NCI-H510A (cell line): ENCODE data around the gene SLC12A3.

Experiments
- DNase-seq: peaks from one replicate; lab custom pipeline; 2025; lab: John Stamatoyannopoulos, UW

The SLC12A3 gene

DNA sequence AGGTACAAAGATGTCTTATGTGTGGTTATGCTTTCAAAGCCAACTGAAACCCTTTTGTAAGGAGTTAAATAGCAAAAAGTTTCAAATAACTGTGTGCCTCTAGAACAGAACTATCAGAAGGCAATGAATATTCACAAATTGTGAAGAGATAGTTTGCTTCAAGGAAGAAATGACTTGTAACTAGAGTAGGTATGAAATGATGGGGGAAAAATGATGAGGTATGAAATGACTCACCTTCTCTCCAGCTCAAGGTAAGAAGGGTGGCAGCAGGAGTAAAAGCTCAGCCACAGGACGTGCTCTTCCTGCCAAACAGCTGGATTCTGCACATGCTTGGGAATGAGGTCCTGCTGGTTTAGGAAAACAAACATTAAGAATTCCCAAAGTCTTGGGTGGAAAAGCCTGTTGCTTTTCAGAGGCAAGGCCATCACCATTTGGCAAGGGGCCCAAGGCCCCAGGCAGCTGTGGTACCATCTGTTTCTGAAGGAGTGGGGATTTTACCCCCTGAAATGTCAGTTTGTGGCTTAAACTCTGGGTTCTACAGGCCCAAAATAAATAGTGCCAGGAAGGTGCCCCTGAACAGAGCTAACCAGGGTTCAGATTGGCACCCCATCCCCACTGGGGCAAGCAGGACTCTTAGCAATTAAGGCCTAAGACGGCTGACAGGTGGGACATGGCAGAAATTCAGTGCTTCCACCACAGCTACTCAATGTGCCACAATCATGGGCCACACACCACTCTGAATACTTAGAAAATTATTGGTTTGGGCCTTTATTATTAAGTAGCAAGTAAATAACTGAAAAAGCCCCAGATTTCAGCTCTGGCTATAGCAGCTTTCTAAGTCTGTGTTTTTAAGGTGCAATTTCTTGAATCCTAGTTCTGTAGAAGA, 80.2 kb downstream of the SLC12A3 start:
- no peak for DNase-seq

DNA sequence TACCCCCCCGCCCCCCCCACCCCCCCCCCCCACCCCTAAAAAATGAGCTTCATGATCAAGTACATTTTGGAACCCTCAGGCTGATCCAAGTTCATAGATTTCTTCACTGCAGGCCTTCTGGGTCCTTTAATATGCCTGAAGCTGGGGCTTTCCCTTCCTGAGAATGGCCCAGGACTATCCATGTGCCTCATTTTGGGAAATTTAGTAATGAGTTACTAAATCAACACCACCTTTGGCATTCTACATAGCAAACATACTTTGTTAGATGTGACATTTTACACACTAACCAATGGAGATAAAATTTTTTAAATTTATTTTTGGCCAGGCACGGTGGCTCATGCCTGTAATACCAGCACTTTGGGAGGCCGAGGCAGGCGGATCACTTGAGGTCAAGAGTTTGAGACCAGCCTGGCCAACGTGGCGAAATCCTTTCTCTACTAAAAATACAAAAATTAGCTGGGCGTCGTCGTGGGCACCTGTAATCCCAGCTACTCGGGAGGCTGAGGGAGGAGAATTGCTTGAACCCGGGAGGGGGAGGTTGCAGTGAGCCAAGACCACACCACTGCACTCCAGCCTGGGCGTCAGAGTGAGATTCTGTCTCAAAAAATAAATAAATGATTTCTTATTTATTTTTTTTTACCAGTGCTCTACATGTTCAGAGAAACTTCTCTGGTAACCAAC, 81.0 kb downstream of the SLC12A3 start:
- DNase-seq: no peak

DNA sequence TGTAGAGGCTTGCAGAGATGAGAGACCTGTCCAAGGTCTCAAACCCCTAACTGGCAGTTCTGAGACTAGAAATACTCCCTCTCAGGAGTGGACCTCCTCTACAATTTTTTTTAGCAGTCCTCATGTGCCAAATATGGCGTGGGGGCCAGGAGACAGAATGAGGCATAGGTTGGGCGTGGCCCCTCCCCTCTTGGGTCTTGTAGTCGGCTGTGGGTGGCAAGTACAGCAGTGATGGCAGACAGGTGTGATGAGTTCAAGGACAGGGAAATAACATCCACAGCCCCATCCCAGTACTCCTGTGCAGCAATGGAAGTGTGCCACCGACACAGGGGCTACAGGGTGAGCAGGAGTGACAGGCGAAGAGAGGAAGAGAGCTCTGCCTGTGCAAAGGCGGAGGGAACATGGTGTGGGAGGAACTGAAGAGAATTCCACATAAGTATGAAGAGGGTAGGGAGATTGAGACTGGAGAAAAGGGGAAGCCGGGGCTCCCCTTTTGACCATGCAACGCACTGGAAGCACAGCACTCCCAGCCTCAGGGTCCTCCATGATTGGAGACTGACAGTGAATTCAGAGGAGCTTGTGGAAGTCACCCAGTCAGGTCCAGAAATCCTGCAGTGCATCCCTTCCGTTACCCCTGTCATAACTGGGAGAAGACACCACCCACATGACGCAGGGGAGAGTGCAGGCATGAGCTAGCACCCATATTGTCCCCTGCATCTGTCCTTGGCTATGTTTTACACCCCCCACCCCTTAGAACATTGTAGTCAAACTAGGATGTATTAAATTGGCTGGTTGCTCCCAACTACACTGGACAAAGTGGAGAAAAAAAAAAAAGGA, 82.0 kb downstream of the SLC12A3 start:
- no peak for DNase-seq

DNA sequence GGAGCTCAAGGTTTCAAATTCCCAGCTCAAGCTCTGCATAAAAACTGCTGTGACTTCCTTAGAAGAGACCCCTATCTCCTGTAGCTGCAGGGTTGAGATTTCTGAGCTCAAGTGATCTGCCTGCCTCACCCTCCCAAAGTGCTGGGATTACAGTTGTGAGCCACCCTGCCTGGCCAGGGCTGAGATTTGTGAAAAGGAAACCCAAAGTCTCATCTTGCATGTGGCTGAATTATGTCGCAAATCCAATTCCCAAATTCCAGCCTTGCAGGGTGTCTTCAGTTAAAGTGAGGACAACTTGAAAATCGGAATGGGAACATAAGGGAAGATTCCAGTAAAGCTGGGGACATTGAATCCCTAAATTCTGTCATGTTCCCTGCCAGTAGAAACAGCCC, 82.6 kb downstream of the SLC12A3 start:
- DNase-seq: no peak

DNA sequence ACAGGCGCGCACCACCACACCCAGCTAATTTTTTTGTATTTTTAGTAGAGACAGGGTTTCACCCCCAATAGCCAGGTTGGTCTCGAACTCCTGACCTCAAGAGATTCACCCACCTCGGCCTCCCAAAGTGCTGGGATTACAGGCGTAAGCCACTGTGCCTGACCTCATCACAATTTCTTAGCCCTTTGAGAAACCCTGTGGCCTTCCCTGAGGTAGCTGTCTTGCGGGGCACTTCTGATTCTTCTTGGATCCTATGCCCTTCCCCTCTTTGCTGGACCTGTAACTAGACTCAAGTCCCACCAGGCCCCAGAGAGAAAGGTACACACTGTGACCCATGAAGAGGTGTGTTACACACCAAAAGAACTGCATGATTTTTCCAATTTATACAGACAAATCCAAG, 83.2 kb downstream of the SLC12A3 start:
- DNase-seq: no peak

DNA sequence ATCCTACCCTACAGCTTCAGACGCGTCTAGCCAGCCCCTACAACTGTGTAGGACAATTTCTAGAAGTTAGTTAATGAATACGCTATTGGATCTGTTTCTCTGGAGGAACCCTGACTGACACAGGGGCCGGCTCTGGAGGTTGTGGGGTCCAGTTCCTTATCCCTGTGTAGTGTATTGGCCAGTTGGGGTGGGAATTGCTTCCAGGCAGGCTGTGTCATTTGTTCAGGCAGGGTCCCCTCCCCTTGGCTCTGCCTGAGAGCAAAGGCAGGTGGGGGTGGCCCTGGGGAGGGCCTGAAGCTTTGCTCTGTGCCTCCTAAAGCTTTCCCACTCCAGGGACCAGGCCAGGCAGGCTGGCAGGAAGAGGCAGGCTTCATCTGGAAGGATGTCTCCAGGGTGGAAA, 85.0 kb downstream of the SLC12A3 start:
- DNase-seq: no peak

DNA sequence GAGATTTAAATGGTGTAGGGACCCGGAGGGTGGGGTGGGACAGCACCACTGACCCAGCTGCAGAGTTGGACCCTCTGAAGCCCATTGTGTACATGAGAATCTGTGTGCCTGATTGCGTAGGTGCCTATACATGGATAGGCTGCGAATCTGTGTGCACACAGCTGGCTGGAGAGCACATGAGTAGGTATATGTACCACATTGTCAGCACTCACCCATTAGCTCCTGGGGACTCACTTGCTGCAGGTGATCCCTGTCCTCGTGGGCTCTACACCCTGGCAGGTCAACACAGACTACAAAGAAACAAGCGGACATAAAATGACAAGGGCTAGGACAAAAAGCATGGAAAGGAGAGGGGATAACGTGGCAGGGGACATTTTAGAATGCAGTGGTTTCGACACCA, 85.4 kb downstream of the SLC12A3 start:
- DNase-seq: no peak

DNA sequence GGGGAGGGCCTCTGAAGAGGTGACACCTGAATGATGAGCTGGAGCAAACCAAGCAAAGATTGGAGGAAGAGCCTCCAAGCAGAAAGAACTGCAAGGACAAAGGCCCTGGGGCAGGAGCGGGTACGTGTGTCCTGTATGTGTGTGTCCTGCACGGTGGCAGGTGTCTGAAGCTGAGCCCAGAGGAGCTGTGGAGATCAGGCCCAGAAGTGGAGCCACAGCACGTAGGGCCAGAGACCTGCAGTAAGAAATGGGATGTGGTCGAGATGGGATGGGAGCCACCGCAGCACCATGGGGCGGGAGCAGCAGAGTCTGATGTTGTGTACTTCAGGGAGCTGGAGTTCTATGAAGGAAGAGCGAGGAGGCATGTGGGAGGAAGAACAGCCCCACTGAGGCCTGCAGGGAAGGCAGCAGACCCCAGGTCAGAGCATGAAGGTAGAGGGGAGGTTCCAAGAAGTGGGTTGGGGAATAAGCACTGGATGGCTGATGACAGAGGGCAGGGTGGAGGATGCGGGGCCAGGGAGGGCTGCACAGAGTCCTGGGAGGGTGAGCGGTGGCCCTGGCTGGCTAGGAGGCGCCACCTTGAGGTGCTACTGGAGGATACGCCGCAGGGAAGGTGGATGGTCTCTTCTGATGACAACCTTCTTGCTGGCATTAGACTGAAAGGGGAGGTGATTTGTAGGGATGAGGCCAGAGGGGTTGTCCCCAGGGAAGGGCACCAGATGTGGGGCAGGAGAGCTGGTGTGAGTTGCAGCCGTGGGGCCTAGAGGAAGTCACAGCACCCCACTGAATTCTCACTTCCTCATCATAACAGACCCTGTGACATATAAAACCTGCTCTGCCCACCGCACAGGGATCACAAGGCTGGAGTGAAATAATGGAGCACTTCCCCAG, 86.1 kb downstream of the SLC12A3 start:
- DNase-seq: peak; percentile 18

DNA sequence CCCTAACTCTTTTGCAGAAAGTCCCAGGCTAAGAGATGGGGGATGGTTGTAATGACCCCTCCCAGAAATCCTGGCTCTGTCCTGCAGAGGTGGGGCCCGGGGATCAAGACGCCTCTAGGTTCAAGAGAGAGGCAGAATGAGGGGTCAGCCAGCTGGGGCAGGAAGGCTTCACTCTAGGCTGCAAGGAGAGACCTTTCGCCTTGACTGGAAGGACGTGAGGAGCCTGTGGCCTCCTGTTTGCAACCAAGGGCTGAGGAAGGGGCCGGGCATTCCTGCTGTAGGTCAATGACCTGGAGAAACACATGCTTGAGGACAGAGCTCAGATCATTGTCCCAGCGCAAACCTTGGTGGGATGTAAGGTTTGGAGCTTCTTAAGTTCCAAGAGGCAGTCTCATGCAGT, 88.0 kb downstream of the SLC12A3 start:
- no peak for DNase-seq

DNA sequence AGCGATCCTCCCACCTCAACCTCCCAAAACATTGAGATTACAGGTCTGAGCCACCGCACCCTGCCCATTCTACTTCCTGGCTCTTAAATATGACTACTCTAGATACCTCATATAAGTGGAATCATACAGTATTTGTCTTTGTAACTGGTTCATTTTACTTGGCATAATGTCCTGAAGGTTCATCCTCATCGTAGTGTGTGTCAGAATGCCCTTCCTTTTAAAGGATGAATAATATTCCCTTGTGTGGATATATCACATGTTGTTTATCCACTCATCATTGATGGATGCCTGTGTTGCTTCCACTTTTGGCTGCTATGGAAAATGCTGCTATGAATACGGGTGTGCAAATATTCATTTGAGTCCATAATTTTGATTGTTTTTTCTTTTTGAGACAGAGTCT, 91.1 kb downstream of the SLC12A3 start:
- DNase-seq: no peak

DNA sequence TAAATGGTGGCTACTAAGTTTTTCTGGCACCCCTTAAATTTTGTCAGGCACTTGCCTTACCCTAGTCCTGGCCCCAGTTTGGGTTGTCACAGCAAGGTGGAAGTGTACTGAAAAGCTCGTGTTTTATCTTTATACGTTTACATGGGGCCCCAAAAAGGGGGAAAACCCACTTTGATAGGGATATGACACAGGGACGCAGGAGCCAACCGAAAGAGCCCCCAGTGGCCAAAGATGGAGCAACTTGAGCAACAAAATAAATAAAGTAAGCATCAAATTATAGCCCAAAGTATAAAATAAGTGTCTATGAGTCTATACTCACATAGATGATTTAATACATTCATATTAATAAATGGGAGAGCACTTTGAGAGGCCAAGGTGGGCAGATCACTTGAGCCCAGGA, 91.7 kb downstream of the SLC12A3 start:
- no peak for DNase-seq

DNA sequence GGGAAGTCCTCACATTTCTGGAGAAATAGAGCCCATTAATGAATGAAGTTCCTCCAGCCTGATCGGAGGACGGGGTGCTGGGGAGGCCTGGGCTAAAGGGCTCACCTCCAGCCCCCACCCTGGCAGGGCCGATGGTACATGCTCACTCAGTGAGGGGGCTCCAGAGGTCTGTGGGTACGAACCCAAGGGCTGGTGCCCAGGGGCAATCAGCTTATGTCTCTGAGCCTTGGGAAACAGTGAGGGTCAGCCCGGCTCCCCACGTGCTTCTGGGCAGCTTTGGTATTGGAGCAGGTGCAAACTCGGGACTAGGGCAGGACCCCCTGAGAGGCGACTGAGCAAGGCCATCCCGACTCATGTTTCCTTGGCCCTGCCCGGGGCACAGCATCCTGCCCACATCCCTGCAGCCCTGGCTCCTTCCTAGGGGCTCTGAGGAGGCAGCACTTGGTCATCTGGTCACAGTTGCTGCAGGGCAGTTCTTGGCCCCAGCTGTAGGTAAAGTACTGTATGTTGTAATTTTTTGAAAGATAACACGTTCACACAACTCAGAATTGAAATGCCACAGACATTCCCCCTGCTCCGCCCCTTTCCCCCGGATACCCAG, 95.8 kb downstream of the SLC12A3 start:
- DNase-seq: no peak

DNA sequence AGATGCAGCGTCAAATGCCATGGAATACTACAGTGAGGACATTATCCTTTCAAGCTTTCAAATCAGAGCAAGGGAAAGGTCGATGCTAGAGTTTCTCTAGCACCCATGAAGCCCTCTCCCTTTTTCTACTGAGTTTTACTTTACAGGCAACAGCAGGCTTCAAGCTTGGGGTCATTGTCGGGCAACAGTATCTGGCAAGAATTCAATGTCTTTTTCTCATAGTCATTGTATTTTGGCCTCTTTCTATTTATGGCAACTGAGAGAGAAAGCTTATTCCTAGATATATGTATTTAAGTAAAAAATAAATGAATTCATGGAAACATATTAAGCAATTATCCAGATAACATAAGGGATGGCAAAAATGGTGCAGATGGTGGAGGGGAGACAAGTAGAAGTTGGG, 96.4 kb downstream of the SLC12A3 start:
- DNase-seq: no peak

DNA sequence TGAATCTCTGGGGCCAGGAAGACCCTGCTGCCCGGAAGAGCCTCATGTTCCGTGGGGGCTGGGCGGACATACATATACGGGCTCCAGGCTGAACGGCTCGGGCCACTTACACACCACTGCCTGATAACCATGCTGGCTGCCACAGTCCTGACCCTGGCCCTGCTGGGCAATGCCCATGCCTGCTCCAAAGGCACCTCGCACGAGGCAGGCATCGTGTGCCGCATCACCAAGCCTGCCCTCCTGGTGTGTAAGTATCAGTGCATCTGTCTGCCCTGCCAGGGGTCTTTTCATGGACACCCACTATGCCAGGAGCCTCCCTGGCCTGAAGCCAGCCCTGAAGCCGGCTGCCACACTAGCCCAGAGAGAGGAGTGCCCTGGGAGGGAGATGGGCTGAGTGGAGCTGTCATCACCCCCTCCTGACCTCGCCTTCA, 96.9 kb downstream of the SLC12A3 start, which contains the start of gene CETP:
Gene CETP, plus strand, starts transcription at position 100 of the 431 bp plus-strand sequence. Its CDS starts 30 bp downstream, at position 130.
- DNase-seq: no peak

DNA sequence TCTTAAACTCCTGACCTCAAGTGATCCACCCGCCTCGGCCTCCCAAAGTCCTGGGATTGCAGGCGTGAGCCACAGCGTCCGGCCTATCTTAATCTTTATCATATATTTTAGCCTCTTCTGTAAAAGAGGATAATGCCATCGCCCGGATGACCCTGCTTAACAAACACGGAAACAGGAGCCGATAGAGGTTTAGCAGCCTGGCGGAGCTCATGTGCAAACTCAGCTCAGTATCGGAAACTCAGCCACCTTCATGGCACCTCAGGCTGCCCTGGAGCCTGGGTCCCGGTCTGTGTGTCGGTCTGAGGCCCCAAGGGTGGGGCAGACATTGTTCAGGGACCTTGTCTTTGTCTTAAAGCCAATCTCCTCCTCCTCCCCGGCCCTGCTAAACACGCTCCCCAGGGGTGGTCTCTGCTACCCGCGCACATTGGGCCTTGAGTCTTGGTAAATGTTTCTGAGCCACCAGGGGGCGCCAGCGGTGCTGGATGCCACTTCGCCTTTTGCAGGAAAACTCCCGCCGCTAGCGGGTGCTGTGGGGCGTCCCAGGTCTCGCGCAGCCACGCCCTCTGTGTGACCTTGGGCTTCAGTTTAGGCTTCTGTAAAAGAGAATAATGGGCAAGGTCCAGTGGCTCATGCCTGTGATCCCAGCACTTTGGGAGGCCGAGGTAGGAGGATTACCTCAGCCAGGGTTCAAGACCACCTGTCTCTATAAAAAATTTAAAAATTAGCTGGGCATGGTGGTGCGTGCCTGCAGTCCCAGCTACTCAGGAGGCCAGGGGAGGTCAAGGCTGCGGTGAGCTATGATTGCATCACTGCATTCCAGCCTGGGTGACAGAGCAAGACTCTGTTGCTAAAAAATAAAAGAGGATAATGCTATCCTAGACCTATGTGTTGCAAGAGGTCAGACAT, 99.5 kb downstream of the SLC12A3 start:
- no peak for DNase-seq
